ENCODE data around the gene PUM1. TPM values are rescaled to one million over a fixed set of nuclear protein-coding genes. Genes with fewer than 3 reads are reported as not detected.

PUM1 gene
- total RNA-seq, 1 experiment from 2014 or later, result 43.3 TPM

- TSS peak; percentile 54 for BruUV-seq (replicated peaks)
- H3K27me3 ChIP-seq (ENCODE audit: low read length), result no peaks in the 10 kb centered on the region
- no peaks in the 10 kb centered on the region; the same call in 1 of the 2 replicates for H3K36me3 ChIP-seq (ENCODE audit: low read depth, low read length)
- TF ChIP-seq EZH2 (IDR thresholded peaks at IDR 0.05; ENCODE audit: low read length, unreplicated experiment) (no peak), EZH2phosphoT487 (IDR thresholded peaks at IDR 0.05; ENCODE audit: borderline replicate concordance, low read length) (no peak)
- TF ChIP-seq, protein P1, sequence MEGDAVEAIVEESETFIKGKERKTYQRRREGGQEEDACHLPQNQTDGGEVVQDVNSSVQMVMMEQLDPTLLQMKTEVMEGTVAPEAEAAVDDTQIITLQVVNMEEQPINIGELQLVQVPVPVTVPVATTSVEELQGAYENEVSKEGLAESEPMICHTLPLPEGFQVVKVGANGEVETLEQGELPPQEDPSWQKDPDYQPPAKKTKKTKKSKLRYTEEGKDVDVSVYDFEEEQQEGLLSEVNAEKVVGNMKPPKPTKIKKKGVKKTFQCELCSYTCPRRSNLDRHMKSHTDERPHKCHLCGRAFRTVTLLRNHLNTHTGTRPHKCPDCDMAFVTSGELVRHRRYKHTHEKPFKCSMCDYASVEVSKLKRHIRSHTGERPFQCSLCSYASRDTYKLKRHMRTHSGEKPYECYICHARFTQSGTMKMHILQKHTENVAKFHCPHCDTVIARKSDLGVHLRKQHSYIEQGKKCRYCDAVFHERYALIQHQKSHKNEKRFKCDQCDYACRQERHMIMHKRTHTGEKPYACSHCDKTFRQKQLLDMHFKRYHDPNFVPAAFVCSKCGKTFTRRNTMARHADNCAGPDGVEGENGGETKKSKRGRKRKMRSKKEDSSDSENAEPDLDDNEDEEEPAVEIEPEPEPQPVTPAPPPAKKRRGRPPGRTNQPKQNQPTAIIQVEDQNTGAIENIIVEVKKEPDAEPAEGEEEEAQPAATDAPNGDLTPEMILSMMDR (conservative IDR thresholded peaks at IDR 0.05; ENCODE audit: low read depth, low read length), result no peak
- ATAC-seq (no peak), DNase-seq (no peak)
- POLR2A ChIA-PET (ENCODE audit: unreplicated experiment), result no interaction called here
- peak overlapping the region; percentile 70 for H3K4me3 ChIP-seq (ENCODE audit: low read length)
- CTCF ChIA-PET, result no interaction called here
- no peak overlapping the region for H3K9ac ChIP-seq (ENCODE audit: low read length)
- H3K27ac ChIP-seq (ENCODE audit: low read length), result no peak overlapping the region
- no peak overlapping the region for H2AFZ ChIP-seq (ENCODE audit: low read length)
- no peaks in the 10 kb centered on the region for H3K9me3 ChIP-seq (ENCODE audit: low read length)
- intact Hi-C loops (cut with micrococcal nuclease), result no loop called here
- H3K4me2 ChIP-seq (ENCODE audit: low read length), result peak overlapping the region; percentile 90
- H3K4me1 ChIP-seq (ENCODE audit: insufficient read depth, low read length), result peaks cover 10% of the 10 kb centered on the region
- peaks cover 4% of the 10 kb centered on the region; the same call in 1 of the 2 replicates for H3K79me2 ChIP-seq (ENCODE audit: low read length)
- no peaks in the 10 kb centered on the region for H3F3A ChIP-seq (ENCODE audit: low read length, unreplicated experiment)
- no peaks in the 10 kb centered on the region for H4K20me1 ChIP-seq (ENCODE audit: low read length)
- H3K9me2 ChIP-seq (replicated peaks; ENCODE audit: low read length), result no peaks in the 10 kb centered on the region
Measured at GRCh38 chr1:30907481-30908315, 157.8 kb downstream of the PUM1 start.

- H3K79me2 ChIP-seq (ENCODE audit: low read length), result peaks cover 4% of the 10 kb centered on the region; the same call in 1 of the 2 replicates
- H3F3A ChIP-seq (ENCODE audit: low read length, unreplicated experiment), result no peaks in the 10 kb centered on the region
- H3K9ac ChIP-seq (ENCODE audit: low read length), result no peak overlapping the region
- H3K27me3 ChIP-seq (ENCODE audit: low read length), result no peaks in the 10 kb centered on the region
- no peaks in the 10 kb centered on the region for H3K9me2 ChIP-seq (replicated peaks; ENCODE audit: low read length)
- TF ChIP-seq EZH2 (IDR thresholded peaks at IDR 0.05; ENCODE audit: low read length, unreplicated experiment) (no peak), EZH2phosphoT487 (IDR thresholded peaks at IDR 0.05; ENCODE audit: borderline replicate concordance, low read length) (no peak)
- TF ChIP-seq, protein P1 (conservative IDR thresholded peaks at IDR 0.05; ENCODE audit: low read depth, low read length), result no peak
- BruUV-seq (replicated peaks), result no TSS peak
- ATAC-seq (no peak), DNase-seq (no peak)
- H3K36me3 ChIP-seq (ENCODE audit: low read depth, low read length), result no peaks in the 10 kb centered on the region; the same call in 1 of the 2 replicates
- no peaks in the 10 kb centered on the region for H3K9me3 ChIP-seq (ENCODE audit: low read length)
- H3K4me1 ChIP-seq (ENCODE audit: insufficient read depth, low read length), result peaks cover 15% of the 10 kb centered on the region
- ChIA-PET CTCF (no interaction called here), POLR2A (ENCODE audit: unreplicated experiment) (no interaction called here)
- H4K20me1 ChIP-seq (ENCODE audit: low read length), result no peaks in the 10 kb centered on the region
- H3K4me3 ChIP-seq (ENCODE audit: low read length), result no peak overlapping the region
- intact Hi-C loops (cut with micrococcal nuclease), result no loop called here
- H3K4me2 ChIP-seq (ENCODE audit: low read length), result peak overlapping the region; percentile 90; the same call in 1 of the 2 replicates
- H2AFZ ChIP-seq (ENCODE audit: low read length), result no peak overlapping the region
- no peak overlapping the region for H3K27ac ChIP-seq (ENCODE audit: low read length)
Measured at GRCh38 chr1:30906631-30907441, 158.7 kb downstream of the PUM1 start.
